Activated T-helper 9 cell treated with anti-CD3 and anti-CD28 coated beads, Interleukin-2, amount 50 U/mL, for 16 hours (primary cell): ENCODE data around the gene MAP3K2.

Experiments used
- DNase-seq: peaks from one replicate; pipeline ENCODE4 v3.0.0-alpha.2; 2020; ENCODE audit warnings: low read depth

Gene MAP3K2

GRCh38 chr2:127351603-127352002, 36.2 kb downstream of the MAP3K2 start:
- DNase-seq: no peak

GRCh38 chr2:127348426-127349000, 39.3 kb downstream of the MAP3K2 start:
- DNase-seq: no peak

GRCh38 chr2:127347734-127348392, 39.9 kb downstream of the MAP3K2 start:
- DNase-seq: no peak

GRCh38 chr2:127347015-127347414, 40.8 kb downstream of the MAP3K2 start:
- DNase-seq: no peak

- no peak for DNase-seq
Measured at GRCh38 chr2:127343277-127343676, 44.5 kb downstream of the MAP3K2 start.

- no peak for DNase-seq
Measured at GRCh38 chr2:127342101-127342500, 45.7 kb downstream of the MAP3K2 start.

- no peak for DNase-seq
Measured at GRCh38 chr2:127332335-127332734, 55.4 kb downstream of the MAP3K2 start.

- no peak for DNase-seq
Measured at GRCh38 chr2:127330753-127331152, 57.0 kb downstream of the MAP3K2 start.

GRCh38 chr2:127326289-127326945, 61.4 kb downstream of the MAP3K2 start:
- no peak for DNase-seq

GRCh38 chr2:127324635-127325034, 63.1 kb downstream of the MAP3K2 start:
- no peak for DNase-seq

- DNase-seq: no peak
Measured at GRCh38 chr2:127321303-127321702, 66.5 kb downstream of the MAP3K2 start.

GRCh38 chr2:127320586-127321275, 67.0 kb downstream of the MAP3K2 start:
- no peak for DNase-seq

- no peak for DNase-seq
Measured at GRCh38 chr2:127320067-127320466, 67.7 kb downstream of the MAP3K2 start.

GRCh38 chr2:127314193-127314988, 73.4 kb downstream of the MAP3K2 start:
- DNase-seq: no peak

GRCh38 chr2:127313406-127313805, 74.4 kb downstream of the MAP3K2 start:
- no peak for DNase-seq

- no peak for DNase-seq
Measured at GRCh38 chr2:127310980-127311379, 76.8 kb downstream of the MAP3K2 start.

GRCh38 chr2:127309468-127309867, 78.3 kb downstream of the MAP3K2 start:
- no peak for DNase-seq

GRCh38 chr2:127308586-127309138, 79.1 kb downstream of the MAP3K2 start:
- DNase-seq: no peak

GRCh38 chr2:127305990-127306585, 81.7 kb downstream of the MAP3K2 start:
- DNase-seq: no peak

- DNase-seq: no peak
Measured at GRCh38 chr2:127302168-127302567, 85.6 kb downstream of the MAP3K2 start.
